Mesenchymal stem cell (in vitro differentiated cells and primary cell): Measurements from ENCODE around the gene PFDN1.
A peak's percentile ranks its signal among the peaks of the same experiment; 100 is the strongest.

ENCODE experiments used
- DNase-seq: peaks from one replicate; pipeline ENCODE4 v3.0.0-alpha.2; 2013
- H2AFZ ChIP-seq: one replicate; pipeline ENCODE4 v1.6.1; 2013; ENCODE audit warnings: low read depth, mild to moderate bottlenecking, control low read depth, inconsistent platforms, low read length, moderate library complexity
- H2AK5ac ChIP-seq: 2 replicates; pipeline ENCODE4 v1.6.1; 2013; ENCODE audit warnings: low read length, moderate library complexity, mild to moderate bottlenecking, inconsistent platforms; ENCODE audit not compliant: severe bottlenecking
- H2BK120ac ChIP-seq: one replicate; pipeline ENCODE4 v1.6.1; 2013; ENCODE audit warnings: low read depth, mild to moderate bottlenecking, inconsistent platforms, low read length, moderate library complexity
- H2BK12ac ChIP-seq, 2 experiments: one replicate each; pipeline ENCODE4 v1.6.1; 2013; ENCODE audit warnings: inconsistent platforms in 2 of 2, low read length in 2 of 2, mild to moderate bottlenecking in 2 of 2, moderate library complexity in 2 of 2, control low read depth in 1 of 2
- H2BK15ac ChIP-seq: one replicate; pipeline ENCODE4 v1.6.1; 2013; ENCODE audit warnings: mild to moderate bottlenecking, low read depth, inconsistent platforms; ENCODE audit not compliant: poor library complexity, severe bottlenecking
- H2BK5ac ChIP-seq: 2 replicates; pipeline ENCODE4 v1.6.1; 2013; ENCODE audit warnings: low read depth, mild to moderate bottlenecking, low read length, control low read depth, inconsistent platforms; ENCODE audit not compliant: poor library complexity, severe bottlenecking
- H3K14ac ChIP-seq, 2 experiments: one replicate each; pipeline ENCODE4 v1.6.1; 2013; ENCODE audit warnings: inconsistent platforms in 2 of 2, low read length in 2 of 2, control low read depth in 1 of 2, mild to moderate bottlenecking in 1 of 2, moderate library complexity in 1 of 2
- H3K18ac ChIP-seq, 2 experiments: one replicate each; pipeline ENCODE4 v1.6.1; 2013; ENCODE audit warnings: inconsistent platforms in 2 of 2, low read length in 2 of 2, control low read depth in 1 of 2, low read depth in 1 of 2, mild to moderate bottlenecking in 1 of 2
- H3K23ac ChIP-seq, 2 experiments: one replicate each; pipeline ENCODE4 v1.6.1; 2013; ENCODE audit warnings: inconsistent platforms in 2 of 2, low read length in 2 of 2, mild to moderate bottlenecking in 2 of 2, moderate library complexity in 2 of 2, control low read depth in 1 of 2
- H3K27ac ChIP-seq: 2 replicates; pipeline ENCODE4 v1.5.1; 2013; ENCODE audit warnings: mild to moderate bottlenecking, moderate library complexity, low read length, control low read depth, inconsistent platforms; ENCODE audit not compliant: poor library complexity, severe bottlenecking
- H3K27me3 ChIP-seq, 2 experiments: 2 replicates each; pipeline versions ENCODE4 v1.6.1 to v1.7.0; 2013; ENCODE audit warnings: low read length in 2 of 2, mild to moderate bottlenecking in 2 of 2, moderate library complexity in 2 of 2, control low read depth in 1 of 2, inconsistent platforms in 1 of 2; ENCODE audit not compliant: control insufficient read depth in 1 of 2, insufficient read depth in 1 of 2
- H3K36me3 ChIP-seq, 2 experiments: 2 replicates each; pipeline versions ENCODE4 v1.6.1 to v1.7.0; 2013; ENCODE audit warnings: low read length in 2 of 2, control low read depth in 1 of 2, inconsistent platforms in 1 of 2, low read depth in 1 of 2, mild to moderate bottlenecking in 1 of 2; ENCODE audit not compliant: insufficient read depth in 2 of 2, control insufficient read depth in 1 of 2
- H3K4ac ChIP-seq, 2 experiments: one replicate each; pipeline ENCODE4 v1.6.1; 2013; ENCODE audit warnings: inconsistent platforms in 2 of 2, low read length in 2 of 2, mild to moderate bottlenecking in 2 of 2, moderate library complexity in 2 of 2, control low read depth in 1 of 2, low read depth in 1 of 2
- H3K4me1 ChIP-seq: 2 replicates; pipeline ENCODE4 v1.6.1; 2013; ENCODE audit warnings: low read depth, low read length, control low read depth; ENCODE audit not compliant: control insufficient read depth, insufficient read depth
- H3K4me2 ChIP-seq: 2 replicates; pipeline ENCODE4 v1.6.1; 2013; ENCODE audit warnings: low read length, mild to moderate bottlenecking, inconsistent platforms; ENCODE audit not compliant: poor library complexity, severe bottlenecking
- H3K4me3 ChIP-seq, 2 experiments: 2 replicates each; pipeline versions ENCODE4 v1.5.1 to v1.7.0; 2013; ENCODE audit warnings: low read length in 2 of 2, mild to moderate bottlenecking in 2 of 2, control low read depth in 1 of 2, low read depth in 1 of 2; ENCODE audit not compliant: insufficient read depth in 1 of 2
- H3K79me1 ChIP-seq: replicated peaks from 2 replicates; pipeline ENCODE4 v1.6.1; 2013; ENCODE audit warnings: mild to moderate bottlenecking, control low read depth, low read length, inconsistent platforms; ENCODE audit not compliant: poor library complexity, severe bottlenecking
- H3K9ac ChIP-seq: 2 replicates; pipeline ENCODE4 v1.7.0; 2013; ENCODE audit warnings: mild to moderate bottlenecking, low read length, moderate library complexity
- H3K9me3 ChIP-seq: 2 replicates; pipeline ENCODE4 v1.7.0; 2013; ENCODE audit warnings: mild to moderate bottlenecking, low read length; ENCODE audit not compliant: control insufficient read depth
- H4K8ac ChIP-seq: one replicate; pipeline ENCODE4 v1.6.1; 2013; ENCODE audit warnings: inconsistent platforms, mild to moderate bottlenecking, low read length, moderate library complexity
- H4K91ac ChIP-seq: one replicate; pipeline ENCODE4 v1.6.1; 2013; ENCODE audit warnings: mild to moderate bottlenecking, low read length, inconsistent platforms
- WGBS: methylation state at CpG from one replicate; pipeline ENCODE4 v1.1.7; 2013; ENCODE audit warnings: mixed read lengths; 5-methylcytosine and 5-hydroxymethylcytosine counted together

The PFDN1 gene

GRCh38 chr5:140297283-140297682, 5.6 kb downstream of the PFDN1 start:
- Histone ChIP-seq H3K27me3 (no peaks in the 10 kb centered on the region), H3K9me3 (no peaks in the 10 kb centered on the region), H4K8ac (no peak overlapping the region), H2BK5ac (peak overlapping the region; percentile 50), H2BK120ac (no peak overlapping the region), H2BK12ac (no peak overlapping the region), H2AFZ (no peak overlapping the region), H3K79me1 (peaks cover 2% of the 10 kb centered on the region), H3K4ac (no peak overlapping the region), H3K23ac (no peak overlapping the region), H3K9ac (no peak overlapping the region), H3K4me2 (no peak overlapping the region), H2BK15ac (no peak overlapping the region), H4K91ac (no peak overlapping the region), H3K27ac (peak overlapping the region; percentile 54), H3K18ac (no peak overlapping the region), H3K4me3 (no peak overlapping the region), H3K36me3 (peaks cover 6 to 16% of the 10 kb centered on the region in 2 experiments), H3K14ac (no peak overlapping the region), H2AK5ac (peak overlapping the region; percentile 97), H3K4me1 (peaks cover 12% of the 10 kb centered on the region)
- DNase-seq = no peak
- 81% methylated on average over 4 of the region's 5 CpGs for WGBS

DNA sequence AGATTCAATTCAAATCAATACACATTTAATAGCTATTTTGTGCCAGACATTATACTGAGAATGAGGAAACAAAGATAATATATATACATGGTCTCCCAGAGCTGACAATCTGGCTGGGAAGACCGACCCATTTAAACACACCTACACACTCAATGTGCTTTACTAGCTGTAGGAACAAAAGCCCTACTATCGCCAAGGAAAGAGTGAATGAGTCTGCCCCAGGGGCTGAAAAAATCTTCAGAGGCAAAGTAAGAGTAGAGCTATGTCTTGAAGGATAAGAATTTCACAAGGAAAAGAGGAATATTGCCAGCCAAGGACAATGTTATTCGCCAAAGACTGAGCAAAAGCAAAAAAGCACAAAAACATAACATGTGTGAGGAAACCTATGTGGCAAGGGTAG, 6.6 kb downstream of the PFDN1 start:
- H3K4me1 ChIP-seq = peaks cover 12% of the 10 kb centered on the region
- H2AFZ ChIP-seq = no peak overlapping the region
- no peak for DNase-seq
- no peak overlapping the region for H3K23ac ChIP-seq
- peak overlapping the region; percentile 97 for H2AK5ac ChIP-seq
- H4K91ac ChIP-seq = no peak overlapping the region
- H2BK120ac ChIP-seq = no peak overlapping the region
- peak overlapping the region; percentile 49 for H3K27ac ChIP-seq
- H2BK15ac ChIP-seq = no peak overlapping the region
- H3K27me3 ChIP-seq = no peaks in the 10 kb centered on the region
- H3K4ac ChIP-seq = no peak overlapping the region
- no peak overlapping the region for H3K4me3 ChIP-seq
- H3K14ac ChIP-seq = no peak overlapping the region
- H2BK12ac ChIP-seq = no peak overlapping the region
- H4K8ac ChIP-seq = no peak overlapping the region
- H2BK5ac ChIP-seq = no peak overlapping the region
- H3K9ac ChIP-seq = no peak overlapping the region
- peaks cover 6 to 16% of the 10 kb centered on the region in 2 experiments for H3K36me3 ChIP-seq
- peaks cover 2% of the 10 kb centered on the region for H3K79me1 ChIP-seq
- 100% methylated on average over 1 of the region's 3 CpGs for WGBS
- H3K18ac ChIP-seq = no peak overlapping the region
- no peaks in the 10 kb centered on the region for H3K9me3 ChIP-seq
- no peak overlapping the region for H3K4me2 ChIP-seq

DNA sequence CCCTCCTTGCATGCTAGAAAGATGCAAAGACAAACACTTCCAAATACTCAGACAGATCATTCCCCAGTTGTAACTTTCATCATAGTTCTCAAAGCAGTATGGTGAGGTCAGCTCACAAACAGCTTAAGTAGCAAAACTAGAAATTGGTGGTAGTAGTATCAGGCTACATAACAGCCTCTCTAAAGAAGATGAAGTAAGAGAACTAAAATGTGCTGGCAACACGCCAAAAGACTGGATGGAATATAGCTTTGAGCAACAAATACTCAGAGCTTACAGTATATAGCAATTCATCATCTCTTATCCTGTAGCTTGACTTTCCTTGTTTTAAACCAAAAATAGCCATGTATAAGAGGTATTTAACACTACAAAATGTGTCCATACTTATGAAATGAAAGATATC, 7.5 kb downstream of the PFDN1 start:
- H2AK5ac ChIP-seq = no peak overlapping the region
- H2AFZ ChIP-seq = no peak overlapping the region
- peak; percentile 94 for DNase-seq
- H4K8ac ChIP-seq = no peak overlapping the region
- no peak overlapping the region for H4K91ac ChIP-seq
- no peak overlapping the region for H3K23ac ChIP-seq
- H3K4me1 ChIP-seq = peaks cover 12% of the 10 kb centered on the region
- H3K27ac ChIP-seq = no peak overlapping the region
- peaks cover 4% of the 10 kb centered on the region for H3K79me1 ChIP-seq
- no peak overlapping the region for H3K18ac ChIP-seq
- H3K9me3 ChIP-seq = no peaks in the 10 kb centered on the region
- H3K36me3 ChIP-seq = peaks cover 6 to 16% of the 10 kb centered on the region in 2 experiments
- no peak overlapping the region for H2BK5ac ChIP-seq
- no peak overlapping the region for H3K9ac ChIP-seq
- no peak overlapping the region for H2BK15ac ChIP-seq
- no peak overlapping the region for H3K4me2 ChIP-seq
- 0% methylated on average over 1 of the region's 1 CpG for WGBS
- no peaks in the 10 kb centered on the region for H3K27me3 ChIP-seq
- no peak overlapping the region for H3K14ac ChIP-seq
- no peak overlapping the region for H2BK120ac ChIP-seq
- no peak overlapping the region for H3K4ac ChIP-seq
- H2BK12ac ChIP-seq = no peak overlapping the region
- H3K4me3 ChIP-seq = no peak overlapping the region

GRCh38 chr5:140294753-140295152, 8.1 kb downstream of the PFDN1 start:
- peaks cover 4% of the 10 kb centered on the region for H3K79me1 ChIP-seq
- H3K4me3 ChIP-seq = no peak overlapping the region
- no peak overlapping the region for H2BK120ac ChIP-seq
- H3K14ac ChIP-seq = no peak overlapping the region
- H2BK15ac ChIP-seq = no peak overlapping the region
- no peaks in the 10 kb centered on the region for H3K9me3 ChIP-seq
- H3K23ac ChIP-seq = no peak overlapping the region
- H3K18ac ChIP-seq = no peak overlapping the region
- DNase-seq = no peak
- H3K27me3 ChIP-seq = no peaks in the 10 kb centered on the region
- H2AFZ ChIP-seq = no peak overlapping the region
- H3K4me2 ChIP-seq = no peak overlapping the region
- H3K4me1 ChIP-seq = peaks cover 8% of the 10 kb centered on the region
- H3K9ac ChIP-seq = no peak overlapping the region
- peaks cover 2 to 10% of the 10 kb centered on the region in 2 experiments for H3K36me3 ChIP-seq
- H3K4ac ChIP-seq = no peak overlapping the region
- H2BK5ac ChIP-seq = no peak overlapping the region
- H4K8ac ChIP-seq = no peak overlapping the region
- H3K27ac ChIP-seq = peak overlapping the region; percentile 23
- no peak overlapping the region for H4K91ac ChIP-seq
- H2AK5ac ChIP-seq = no peak overlapping the region
- no peak overlapping the region for H2BK12ac ChIP-seq
- 65% methylated on average over 2 of the region's 2 CpGs for WGBS
